ENCODE data around the gene PGGHG. TPM values are rescaled to one million over a fixed set of nuclear protein-coding genes. Genes with fewer than 3 reads are reported as not detected.

Gene PGGHG
- total RNA-seq, 2 donors from 2014 or later: 10.6 to 12.9 TPM

DNA sequence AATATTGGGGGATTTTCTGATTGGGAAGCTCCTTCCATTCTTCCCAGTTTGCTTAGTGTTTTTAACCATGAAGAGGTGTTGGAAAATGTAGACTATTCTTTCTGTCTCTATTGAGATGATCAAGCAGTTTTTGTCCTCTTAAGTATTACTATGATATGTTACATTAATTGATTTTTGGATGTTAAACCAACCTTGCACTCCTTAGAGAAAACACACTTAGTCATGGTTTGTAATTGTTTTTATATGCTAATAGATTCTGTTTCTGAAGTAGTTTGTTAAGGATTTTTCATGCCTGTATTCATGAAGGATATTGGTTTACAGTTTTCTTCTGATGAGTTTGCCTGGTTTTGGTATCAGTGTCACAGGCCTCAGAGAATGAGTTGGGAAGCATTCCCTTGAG lies 12.7 kb upstream of the PGGHG start:
- no peaks in the 10 kb centered on the region for H3K36me3 ChIP-seq
- peaks cover 28% of the 10 kb centered on the region for H3K27me3 ChIP-seq
- intact Hi-C loops (cut with DNase I): no loop called here
- H3K27ac ChIP-seq: no peak overlapping the region
- TF ChIP-seq, protein P1, sequence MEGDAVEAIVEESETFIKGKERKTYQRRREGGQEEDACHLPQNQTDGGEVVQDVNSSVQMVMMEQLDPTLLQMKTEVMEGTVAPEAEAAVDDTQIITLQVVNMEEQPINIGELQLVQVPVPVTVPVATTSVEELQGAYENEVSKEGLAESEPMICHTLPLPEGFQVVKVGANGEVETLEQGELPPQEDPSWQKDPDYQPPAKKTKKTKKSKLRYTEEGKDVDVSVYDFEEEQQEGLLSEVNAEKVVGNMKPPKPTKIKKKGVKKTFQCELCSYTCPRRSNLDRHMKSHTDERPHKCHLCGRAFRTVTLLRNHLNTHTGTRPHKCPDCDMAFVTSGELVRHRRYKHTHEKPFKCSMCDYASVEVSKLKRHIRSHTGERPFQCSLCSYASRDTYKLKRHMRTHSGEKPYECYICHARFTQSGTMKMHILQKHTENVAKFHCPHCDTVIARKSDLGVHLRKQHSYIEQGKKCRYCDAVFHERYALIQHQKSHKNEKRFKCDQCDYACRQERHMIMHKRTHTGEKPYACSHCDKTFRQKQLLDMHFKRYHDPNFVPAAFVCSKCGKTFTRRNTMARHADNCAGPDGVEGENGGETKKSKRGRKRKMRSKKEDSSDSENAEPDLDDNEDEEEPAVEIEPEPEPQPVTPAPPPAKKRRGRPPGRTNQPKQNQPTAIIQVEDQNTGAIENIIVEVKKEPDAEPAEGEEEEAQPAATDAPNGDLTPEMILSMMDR (IDR thresholded peaks at IDR 0.05): no peak
- H3K9me3 ChIP-seq: no peaks in the 10 kb centered on the region
- no peak for DNase-seq
- H3K4me3 ChIP-seq: no peak overlapping the region
- peaks cover 17% of the 10 kb centered on the region for H3K4me1 ChIP-seq
- H3K9ac ChIP-seq (ENCODE audit: low read depth in 2 of 2, low read length in 2 of 2): no peak overlapping the region

DNA sequence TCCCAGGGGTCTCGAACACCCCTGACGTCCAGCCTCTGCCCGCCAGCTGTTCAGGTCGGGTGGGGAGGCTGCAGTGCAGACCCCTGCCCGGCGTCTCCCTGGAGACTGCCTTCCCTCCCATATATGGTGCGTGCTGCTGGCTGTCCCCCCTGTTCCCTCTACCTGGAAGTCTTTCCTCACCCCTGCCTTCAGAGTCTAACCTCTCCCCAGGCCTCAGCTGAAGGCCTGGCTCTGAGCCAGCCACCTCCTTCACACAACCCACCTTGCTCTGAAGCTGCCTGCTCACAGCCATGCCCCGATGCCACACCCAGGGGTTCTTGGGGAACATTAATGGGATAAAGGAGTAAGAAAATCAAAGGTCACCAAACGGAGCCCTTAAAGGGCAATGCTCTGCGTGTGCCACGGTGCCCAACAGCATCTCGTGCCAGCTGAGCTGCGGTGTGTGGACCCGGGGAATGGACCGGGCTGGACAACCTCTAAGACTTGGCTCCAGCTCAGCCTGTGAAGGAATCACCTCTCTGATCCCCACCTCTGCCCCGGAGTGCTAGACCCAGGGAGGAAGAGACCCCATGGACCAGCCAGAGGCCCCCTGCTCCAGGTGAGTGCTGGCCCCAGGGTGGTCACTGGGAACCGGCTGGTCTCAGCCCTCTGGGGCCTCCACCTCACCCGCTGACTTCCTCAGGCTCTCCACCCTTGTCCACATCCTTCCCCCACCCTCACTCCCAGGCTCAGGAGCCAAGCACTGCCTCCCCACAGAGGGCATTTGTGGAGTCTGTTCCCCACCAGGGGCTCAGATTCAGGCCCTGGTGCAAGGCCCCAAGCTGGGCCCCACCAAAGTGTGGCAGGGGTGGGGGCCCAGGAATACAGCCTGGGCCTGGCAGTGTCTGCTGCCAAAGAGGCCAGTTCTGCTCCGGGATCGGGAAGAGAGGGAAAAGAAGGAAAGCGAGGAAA lies 10.7 kb upstream of the PGGHG start, which contains the start of gene NLRP6:
NLRP6 (plus strand) TSS at position 407 of the 951 bp plus-strand sequence; CDS start at position 570, 163 bp downstream.
- Histone ChIP-seq H3K36me3 (no peaks in the 10 kb centered on the region), H3K9ac (ENCODE audit: low read depth in 2 of 2, low read length in 2 of 2) (peak within 1 kb of the TSS in 1 of 2 donors; percentile 24), H3K4me1 (peaks cover 17% of the 10 kb centered on the region), H3K9me3 (no peaks in the 10 kb centered on the region), H3K27me3 (peaks cover 48% of the 10 kb centered on the region), H3K27ac (no peak within 1 kb of the TSS), H3K4me3 (peak within 1 kb of the TSS; percentile 37)
- no peak for DNase-seq
- TF ChIP-seq, protein P1 (IDR thresholded peaks at IDR 0.05): no peak
- intact Hi-C loops (cut with DNase I): no loop called here

DNA sequence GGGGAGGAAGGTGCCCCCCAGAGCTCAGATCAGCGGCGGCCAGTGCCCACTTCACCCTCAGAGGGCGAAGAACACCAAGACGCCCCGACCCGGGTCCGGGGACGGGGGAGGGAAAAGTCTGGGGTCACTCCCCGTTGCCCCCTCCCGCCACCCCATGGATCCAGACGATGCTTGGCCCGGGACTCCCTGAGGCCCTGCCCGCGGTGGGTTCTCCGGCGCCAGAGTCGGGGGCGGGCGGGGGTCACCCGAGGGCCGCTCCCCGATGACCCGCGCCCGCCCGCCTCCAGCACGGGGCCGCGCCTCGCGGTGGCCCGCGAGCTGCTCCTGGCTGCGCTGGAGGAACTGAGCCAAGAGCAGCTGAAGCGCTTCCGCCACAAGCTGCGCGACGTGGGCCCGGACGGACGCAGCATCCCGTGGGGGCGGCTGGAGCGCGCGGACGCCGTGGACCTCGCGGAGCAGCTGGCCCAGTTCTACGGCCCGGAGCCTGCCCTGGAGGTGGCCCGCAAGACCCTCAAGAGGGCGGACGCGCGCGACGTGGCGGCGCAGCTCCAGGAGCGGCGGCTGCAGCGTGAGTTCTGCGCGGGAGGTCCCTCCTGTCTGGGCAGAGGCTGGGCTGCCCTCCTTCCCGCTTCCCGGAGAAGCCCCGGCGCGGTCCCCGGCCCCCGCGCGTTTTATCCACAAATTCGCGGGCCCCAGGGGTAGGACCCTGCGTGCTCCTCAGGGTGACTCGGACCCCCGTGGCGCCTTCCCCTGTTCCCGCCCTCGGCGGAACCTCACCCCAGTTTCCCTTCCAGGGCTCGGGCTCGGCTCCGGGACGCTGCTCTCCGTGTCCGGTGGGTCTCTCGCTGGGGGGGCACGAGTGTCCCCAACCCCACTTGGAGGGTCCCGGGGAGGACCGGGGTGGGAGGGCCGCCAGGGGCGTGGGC lies 9.6 kb upstream of the PGGHG start:
- peak overlapping the region; percentile 37 for H3K4me3 ChIP-seq
- H3K27ac ChIP-seq: no peak overlapping the region
- DNase-seq: no peak
- peaks cover 48% of the 10 kb centered on the region for H3K27me3 ChIP-seq
- intact Hi-C loops (cut with DNase I): no loop called here
- TF ChIP-seq, protein P1 (IDR thresholded peaks at IDR 0.05): no peak
- peak overlapping the region; percentile 24 to 26 for H3K9ac ChIP-seq (ENCODE audit: low read depth in 2 of 2, low read length in 2 of 2)
- H3K9me3 ChIP-seq: no peaks in the 10 kb centered on the region
- no peaks in the 10 kb centered on the region for H3K36me3 ChIP-seq
- H3K4me1 ChIP-seq: peaks cover 17% of the 10 kb centered on the region

DNA sequence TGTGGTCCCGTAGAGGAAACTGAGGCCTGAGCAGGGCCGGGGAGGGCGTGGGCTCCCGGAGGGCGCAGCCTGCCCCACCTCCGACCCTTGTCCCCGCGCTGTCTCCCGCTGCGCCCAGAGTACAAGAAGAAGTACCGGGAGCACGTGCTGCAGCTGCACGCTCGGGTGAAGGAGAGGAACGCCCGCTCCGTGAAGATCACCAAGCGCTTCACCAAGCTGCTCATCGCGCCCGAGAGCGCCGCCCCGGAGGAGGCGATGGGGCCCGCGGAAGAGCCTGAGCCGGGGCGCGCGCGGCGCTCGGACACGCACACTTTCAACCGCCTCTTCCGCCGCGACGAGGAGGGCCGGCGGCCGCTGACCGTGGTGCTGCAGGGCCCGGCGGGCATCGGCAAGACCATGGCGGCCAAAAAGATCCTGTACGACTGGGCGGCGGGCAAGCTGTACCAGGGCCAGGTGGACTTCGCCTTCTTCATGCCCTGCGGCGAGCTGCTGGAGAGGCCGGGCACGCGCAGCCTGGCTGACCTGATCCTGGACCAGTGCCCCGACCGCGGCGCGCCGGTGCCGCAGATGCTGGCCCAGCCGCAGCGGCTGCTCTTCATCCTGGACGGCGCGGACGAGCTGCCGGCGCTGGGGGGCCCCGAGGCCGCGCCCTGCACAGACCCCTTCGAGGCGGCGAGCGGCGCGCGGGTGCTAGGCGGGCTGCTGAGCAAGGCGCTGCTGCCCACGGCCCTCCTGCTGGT lies 8.8 kb upstream of the PGGHG start:
- Histone ChIP-seq H3K4me1 (peaks cover 17% of the 10 kb centered on the region), H3K27me3 (peaks cover 48% of the 10 kb centered on the region), H3K9me3 (no peaks in the 10 kb centered on the region), H3K4me3 (peak overlapping the region; percentile 37), H3K27ac (no peak overlapping the region), H3K9ac (ENCODE audit: low read depth in 2 of 2, low read length in 2 of 2) (peak overlapping the region; percentile 26 to 30), H3K36me3 (no peaks in the 10 kb centered on the region)
- intact Hi-C loops (cut with DNase I): no loop called here
- TF ChIP-seq, protein P1 (IDR thresholded peaks at IDR 0.05): no peak
- peak; percentile 57 for DNase-seq
